PC-3 (cell line): ENCODE measurements around the gene AP3S2.

Experiments
- EZH2 ChIP-seq: fragments of 300-600 bp; sonication (generic); IDR thresholded peaks from one replicate; pipeline ENCODE4 v1.6.1; 2017; ENCODE audit warnings: antibody characterized with exemption, mild to moderate bottlenecking, low read length; ENCODE audit not compliant: unreplicated experiment
- EZH2phosphoT487 ChIP-seq: fragments of 300-600 bp; sonication (generic); IDR thresholded peaks from 2 replicates; pipeline ENCODE4 v1.6.1; 2018; ENCODE audit warnings: mild to moderate bottlenecking, antibody characterized with exemption, low read length, borderline replicate concordance
- TF ChIP-seq, protein P1 (sequence below): fragments of 300-600 bp; sonication (generic); conservative IDR thresholded peaks from 2 replicates; pipeline ENCODE4 v1.5.1; 2017; ENCODE audit warnings: antibody characterized with exemption, low read depth, mild to moderate bottlenecking, low read length

- TF ChIP-seq, protein P1, sequence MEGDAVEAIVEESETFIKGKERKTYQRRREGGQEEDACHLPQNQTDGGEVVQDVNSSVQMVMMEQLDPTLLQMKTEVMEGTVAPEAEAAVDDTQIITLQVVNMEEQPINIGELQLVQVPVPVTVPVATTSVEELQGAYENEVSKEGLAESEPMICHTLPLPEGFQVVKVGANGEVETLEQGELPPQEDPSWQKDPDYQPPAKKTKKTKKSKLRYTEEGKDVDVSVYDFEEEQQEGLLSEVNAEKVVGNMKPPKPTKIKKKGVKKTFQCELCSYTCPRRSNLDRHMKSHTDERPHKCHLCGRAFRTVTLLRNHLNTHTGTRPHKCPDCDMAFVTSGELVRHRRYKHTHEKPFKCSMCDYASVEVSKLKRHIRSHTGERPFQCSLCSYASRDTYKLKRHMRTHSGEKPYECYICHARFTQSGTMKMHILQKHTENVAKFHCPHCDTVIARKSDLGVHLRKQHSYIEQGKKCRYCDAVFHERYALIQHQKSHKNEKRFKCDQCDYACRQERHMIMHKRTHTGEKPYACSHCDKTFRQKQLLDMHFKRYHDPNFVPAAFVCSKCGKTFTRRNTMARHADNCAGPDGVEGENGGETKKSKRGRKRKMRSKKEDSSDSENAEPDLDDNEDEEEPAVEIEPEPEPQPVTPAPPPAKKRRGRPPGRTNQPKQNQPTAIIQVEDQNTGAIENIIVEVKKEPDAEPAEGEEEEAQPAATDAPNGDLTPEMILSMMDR = no peak
- TF ChIP-seq EZH2 (no peak), EZH2phosphoT487 (no peak)
Observed at GRCh38 chr15:89823836-89824606, 69.8 kb downstream of the AP3S2 start.
